CD1c-positive myeloid dendritic cell (primary cell): ENCODE data around the gene GTF2A2.
"Not testable (repeated sequence)": the region's sequence is repeated elsewhere in the genome, so short reads cannot be mapped to it uniquely, and the experiment has no call there.

Experiments
- DNase-seq: peaks from one replicate; pipeline ENCODE4 v3.0.0-alpha.2; 2016; ENCODE audit errors: extremely low spot score

Gene GTF2A2

DNA sequence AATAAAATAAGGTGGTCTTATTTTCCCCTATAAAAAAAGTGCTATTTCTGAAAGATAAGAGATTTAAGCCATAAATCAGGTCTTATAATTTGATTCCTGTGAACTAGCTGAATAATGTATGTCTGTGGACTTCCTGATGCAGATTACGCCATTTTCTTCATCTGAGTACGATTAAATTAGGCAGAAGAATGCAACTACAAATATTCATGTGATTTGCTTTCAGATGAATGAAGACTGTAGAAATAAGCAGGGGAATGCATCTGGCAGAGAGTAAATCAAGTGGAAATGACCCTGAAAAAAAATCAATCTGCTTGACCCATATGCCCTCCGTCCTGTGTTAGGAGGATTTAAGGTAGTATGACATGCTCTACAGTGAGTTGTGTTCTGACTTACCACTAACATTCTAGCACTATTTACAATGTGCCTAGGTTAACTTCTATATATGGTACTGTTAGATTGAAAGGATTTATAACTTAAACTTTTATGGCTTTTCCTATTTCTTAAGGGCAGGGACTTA lies 17.1 kb upstream of the GTF2A2 start:
- DNase-seq = no peak

DNA sequence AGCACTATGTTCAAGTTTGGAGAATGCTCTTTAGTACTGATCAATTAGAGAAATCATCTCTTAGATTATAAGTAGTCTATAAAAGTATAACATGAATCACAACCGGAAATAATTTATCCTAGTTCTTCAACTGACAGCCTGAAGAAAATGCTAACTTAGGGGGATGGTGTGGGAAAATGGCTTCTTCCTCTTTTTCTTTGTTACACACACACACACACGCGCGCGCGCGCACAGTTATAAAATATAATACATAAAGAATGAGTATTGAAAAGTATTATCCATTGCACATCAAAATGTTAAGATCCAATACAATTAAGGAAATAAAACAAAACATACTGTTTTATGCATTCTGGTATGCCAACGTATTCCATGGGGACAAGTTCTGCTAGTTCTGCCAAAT lies 11.2 kb upstream of the GTF2A2 start:
- DNase-seq = no peak

DNA sequence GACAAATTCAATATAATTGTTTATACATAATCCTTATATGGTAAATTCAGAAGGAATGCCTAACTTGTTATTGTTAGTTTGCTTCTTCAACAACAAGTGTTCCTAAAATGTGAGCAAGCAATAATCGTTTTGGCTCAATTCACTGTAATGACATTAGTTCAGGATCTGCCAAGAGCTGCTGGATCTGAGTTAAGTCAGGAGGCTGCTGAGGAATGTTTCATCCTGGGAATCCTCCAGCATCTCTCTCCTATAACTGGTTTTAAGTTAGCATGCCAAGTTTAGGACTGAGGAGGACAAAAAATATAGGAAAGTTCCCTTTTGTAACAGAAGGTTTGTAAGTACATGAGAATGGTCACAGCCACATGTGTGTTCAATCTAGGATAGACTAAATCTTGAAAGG lies 4.9 kb upstream of the GTF2A2 start:
- DNase-seq = no peak

DNA sequence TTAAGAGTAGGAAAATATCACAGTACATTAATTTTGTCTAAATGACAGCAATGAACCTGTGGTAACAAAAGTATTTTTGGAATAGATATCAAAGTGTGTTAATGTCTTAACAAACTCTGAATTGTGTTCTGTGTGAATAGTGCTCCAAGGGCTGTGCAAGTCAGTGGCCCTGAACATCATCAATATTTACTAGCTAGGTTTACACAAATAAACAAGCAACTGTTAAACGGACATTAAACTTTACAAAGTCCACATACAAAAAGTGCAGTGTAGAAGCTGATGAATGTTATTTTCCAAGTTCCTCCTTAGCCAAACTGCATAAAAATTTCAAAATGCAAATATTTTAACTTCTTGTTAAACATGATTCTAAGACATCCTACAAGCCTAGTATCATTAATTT lies 2.1 kb upstream of the GTF2A2 start:
- DNase-seq = no peak

DNA sequence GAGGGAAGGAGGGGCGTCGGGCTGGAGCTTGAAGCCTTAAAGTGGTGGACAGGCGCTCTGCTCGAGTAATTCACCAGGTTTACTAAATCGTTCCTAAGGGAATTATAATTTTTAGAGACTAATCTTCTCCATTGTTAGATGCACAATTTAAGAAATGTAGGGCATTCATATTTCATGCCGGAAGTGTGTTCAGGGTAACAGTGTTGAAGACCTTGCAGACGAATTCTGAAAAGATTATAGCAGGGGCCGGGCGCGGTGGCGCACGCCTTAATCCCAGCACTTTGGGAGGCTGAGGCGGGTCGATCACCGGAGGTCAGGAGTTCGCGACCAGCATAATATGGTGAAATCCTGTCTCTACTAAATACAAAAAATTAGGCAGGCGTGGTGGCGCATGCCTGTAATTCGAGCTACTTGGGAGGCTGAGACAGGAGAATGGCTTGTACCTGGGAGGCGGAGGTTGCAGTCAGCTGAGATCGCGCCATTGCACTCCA lies 365 bp upstream of the GTF2A2 start:
- no peak for DNase-seq

DNA sequence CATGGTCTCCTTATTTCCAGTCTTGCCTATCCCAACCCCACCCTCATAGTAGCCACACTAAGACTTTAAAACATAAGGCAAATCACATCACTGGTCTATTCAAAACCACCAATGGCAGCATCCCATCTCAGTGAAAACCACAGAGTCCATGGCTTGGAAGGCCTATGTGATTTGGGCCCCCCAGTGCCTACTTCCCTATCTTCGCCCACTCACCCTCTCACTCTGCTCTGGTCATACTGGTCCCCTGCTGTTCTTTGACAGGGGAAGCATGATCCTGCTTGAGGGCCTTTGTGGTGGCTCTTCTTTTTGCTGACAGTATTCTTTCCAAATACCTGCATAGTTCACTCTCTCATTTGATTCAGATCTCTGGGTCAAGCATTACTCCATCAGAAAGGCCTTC lies 3.3 kb downstream of the GTF2A2 start:
- DNase-seq = peak; percentile 87

DNA sequence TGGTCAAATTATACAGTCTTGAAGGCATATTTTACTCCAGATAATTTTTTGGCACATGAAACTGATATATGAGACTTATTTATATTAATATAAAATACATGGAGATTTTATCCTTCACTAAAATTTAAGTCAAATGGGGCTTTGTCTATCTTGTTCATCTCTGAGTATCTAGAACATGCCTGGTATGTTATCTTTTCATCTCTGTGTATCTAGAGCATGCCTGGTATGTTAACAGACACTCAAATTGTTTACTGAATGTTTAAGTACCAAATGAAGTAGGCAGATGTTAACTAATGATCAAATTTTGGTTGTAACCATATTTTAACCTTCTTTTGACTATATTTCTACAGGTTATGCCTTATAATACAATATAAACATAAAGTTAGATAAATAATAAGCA lies 7.7 kb downstream of the GTF2A2 start:
- DNase-seq = no peak

DNA sequence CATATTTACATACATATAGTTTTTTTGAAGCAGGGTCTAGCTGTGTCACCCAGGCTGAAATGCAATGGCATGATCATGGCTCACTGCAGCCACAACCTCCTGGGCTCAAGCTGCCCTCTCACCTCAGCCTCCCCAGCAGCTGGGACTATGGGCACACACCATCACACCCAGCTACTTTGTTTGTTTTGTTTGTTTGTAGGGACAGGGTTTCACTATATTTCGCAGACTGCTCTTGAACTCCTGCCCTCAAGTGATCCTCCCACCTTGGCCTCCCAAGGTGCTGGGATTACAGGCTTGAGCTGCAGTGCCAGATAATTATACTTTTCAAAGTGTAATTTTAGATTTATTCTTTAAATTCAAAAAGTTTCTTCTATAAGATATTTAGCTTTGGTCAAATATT lies 10.2 kb downstream of the GTF2A2 start:
- no peak for DNase-seq

DNA sequence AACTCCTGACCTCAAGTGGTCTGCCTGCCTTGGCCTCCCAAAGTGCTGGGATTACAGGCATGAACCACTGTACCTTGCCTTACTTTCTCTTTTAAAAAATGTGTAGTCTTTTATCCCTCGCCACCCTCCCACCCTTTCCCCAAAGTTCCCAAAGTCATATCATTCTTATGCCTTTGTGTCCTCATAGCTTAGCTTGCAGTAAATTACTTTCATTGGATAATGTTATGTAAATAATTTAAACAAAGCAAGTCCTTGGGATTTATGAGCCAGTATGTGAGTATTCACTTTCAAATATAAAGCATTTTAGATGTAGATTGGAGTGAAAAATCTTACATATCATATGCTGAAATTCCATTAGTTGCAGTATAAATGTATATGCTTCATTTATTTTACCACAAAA lies 11.0 kb downstream of the GTF2A2 start:
- no peak for DNase-seq

DNA sequence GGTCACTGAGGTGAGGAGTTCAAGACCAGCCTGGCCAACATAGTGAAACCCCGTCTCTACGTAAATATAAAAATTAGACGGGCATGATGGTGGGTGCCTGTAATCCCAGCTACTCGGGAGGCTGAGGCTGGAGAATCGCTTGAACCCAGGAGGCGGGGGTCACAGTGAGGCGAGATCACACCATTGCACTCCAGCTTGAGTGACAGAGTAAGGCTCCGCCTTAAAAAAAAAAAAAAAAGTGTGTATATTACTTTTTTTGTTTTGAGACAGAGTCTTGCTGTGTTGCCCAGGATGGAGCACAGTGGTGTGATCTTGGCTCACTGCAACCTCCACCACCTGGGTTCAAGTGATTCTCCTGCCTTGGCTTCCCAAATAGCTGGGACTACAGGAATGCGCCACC lies 11.5 kb downstream of the GTF2A2 start:
- not testable (repeated sequence) for DNase-seq

DNA sequence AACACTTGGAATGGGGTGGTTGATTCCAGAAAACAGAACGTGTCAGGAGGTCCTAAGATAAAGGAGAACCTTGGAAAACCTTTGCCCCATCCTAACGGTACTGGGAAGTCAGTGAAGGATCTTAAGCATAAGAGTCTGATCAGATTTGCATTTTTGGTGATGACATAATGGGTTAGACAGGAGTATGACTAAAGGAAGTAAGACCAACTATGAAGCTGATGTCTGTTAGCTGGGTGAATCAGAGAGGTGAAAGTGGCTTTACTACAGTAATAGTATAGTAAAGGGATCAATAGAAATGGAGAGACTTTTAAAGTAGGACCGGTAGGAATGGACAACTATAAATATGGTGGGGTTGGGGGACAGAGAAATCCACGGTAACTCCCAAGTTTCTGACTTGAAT lies 12.6 kb downstream of the GTF2A2 start:
- DNase-seq = no peak

DNA sequence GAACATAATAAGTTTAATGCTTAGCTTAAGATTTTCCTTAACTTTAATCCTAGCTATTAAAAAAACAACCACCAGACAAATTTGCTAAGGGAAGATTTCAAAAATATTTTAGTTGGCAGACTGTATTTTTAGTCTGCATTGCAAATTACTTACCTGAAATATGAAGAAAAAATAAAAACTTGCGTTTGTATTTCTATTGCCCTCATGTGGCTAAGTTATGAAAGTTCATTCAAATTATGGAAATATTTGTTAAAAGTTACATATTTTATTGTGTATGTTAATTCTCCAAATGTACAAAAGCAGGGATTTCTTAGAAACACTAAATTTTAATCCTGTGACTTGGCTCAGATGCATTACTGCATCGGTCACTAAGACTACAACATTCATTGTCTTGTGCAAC lies 15.0 kb downstream of the GTF2A2 start:
- no peak for DNase-seq

DNA sequence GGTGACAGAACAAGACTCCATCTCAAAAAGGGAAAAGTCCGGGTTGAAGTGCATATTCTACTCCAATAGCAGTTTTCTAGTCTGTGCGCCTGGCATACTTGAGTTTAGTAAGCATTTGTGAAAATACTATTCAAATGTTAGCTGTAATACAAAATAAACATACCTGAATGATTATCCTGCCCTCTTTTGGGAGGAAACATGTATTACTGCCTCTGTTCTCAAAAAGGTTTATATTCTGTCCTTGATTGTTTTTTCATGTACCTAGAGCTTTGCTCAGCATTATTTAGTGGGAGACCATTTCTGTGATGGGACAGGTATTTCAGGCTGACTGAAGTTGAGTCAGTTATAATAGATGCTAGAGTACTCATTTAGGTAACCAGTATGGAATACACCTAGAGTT lies 19.8 kb downstream of the GTF2A2 start:
- DNase-seq = not testable (repeated sequence)

DNA sequence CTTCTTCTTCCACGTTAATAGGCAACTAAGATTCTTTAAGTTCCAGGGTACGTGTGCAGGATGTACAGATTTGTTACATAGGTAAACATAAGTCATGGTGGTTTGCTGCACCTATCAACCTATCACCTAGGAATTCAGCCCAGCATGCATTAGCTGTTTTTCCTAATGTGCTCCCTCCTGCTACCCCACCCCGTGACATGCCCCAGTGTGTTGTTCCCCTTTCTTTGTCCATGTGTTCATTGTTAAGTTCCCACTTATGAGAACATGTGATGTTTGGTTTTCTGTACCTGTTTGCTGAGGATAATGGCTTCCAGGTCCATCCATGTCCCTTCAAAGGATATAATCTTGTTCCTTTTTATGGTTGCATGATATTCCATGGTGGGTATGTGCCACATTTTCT lies 21.1 kb downstream of the GTF2A2 start:
- DNase-seq = no peak

DNA sequence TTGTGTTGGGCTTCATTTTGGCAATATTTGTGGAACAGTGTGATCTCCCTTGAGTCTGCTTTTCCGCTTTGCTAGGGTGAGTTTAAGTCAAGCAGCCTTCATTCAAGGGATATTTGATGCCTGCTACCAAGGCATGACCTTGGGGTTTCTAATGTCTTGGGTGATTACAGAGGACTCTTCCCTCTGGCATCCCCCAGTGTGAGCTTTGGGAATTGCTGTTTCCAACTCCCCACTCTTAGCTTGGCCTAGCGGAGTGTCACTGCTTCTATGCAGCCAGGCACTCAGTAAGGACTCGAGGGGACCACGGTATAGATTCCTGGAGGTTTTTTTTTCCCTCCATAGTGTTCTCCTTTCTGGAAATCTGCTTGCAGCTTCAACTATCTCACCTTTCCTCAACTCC lies 24.6 kb downstream of the GTF2A2 start:
- no peak for DNase-seq

DNA sequence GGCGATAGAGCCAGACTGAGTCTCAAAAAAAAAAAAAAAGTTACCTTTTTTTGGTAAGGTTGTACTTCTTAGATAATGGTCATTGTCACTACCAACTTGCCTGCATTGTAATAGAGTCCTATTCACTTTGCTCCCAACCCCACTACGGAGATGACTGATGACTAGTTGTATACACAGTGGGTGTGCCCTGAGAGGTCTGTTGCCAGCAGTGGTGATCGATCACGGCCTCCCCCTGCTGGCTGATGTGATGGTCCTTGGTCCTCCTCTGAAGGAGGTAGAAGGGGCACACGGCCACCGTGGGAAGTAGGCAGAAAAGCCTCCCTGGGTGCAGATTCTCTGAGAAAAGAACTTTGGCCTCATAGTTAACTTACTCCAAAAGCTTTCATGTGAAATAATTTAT lies 35.0 kb downstream of the GTF2A2 start:
- DNase-seq = peak; percentile 19

DNA sequence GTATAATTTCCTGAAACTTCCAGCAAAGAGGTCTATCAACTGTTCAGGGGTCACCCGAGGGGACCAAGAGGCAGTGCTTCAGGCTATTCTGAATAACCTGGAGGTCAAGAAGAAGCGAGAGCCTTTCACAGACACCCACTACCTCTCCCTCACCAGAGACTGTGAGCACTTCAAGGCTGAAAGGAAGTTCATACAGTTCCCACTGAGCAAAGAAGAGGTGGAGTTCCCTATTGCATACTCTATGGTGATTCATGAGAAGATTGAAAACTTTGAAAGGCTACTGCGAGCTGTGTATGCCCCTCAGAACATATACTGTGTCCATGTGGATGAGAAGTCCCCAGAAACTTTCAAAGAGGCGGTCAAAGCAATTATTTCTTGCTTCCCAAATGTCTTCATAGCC lies 38.9 kb downstream of the GTF2A2 start:
- peak; percentile 53 for DNase-seq

DNA sequence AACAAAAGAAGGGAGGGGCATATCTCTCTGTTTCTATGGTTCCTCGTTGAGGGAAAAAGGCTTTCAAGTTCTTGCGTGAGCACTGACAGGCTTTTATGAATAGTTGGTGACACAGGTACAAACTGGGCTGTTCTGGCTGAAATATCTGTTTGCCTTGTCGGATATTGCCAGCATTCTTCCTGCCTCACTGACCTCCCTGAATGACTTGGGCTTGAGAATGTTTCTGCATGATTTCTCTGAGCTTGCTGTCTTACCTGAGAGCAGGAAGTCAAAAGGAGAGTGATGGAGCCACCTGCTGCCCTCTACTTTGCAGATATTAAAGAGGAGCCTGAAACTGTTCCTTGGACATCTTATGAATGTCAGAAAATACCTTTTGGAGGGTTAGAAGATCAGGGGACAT lies 40.9 kb downstream of the GTF2A2 start:
- DNase-seq = no peak

DNA sequence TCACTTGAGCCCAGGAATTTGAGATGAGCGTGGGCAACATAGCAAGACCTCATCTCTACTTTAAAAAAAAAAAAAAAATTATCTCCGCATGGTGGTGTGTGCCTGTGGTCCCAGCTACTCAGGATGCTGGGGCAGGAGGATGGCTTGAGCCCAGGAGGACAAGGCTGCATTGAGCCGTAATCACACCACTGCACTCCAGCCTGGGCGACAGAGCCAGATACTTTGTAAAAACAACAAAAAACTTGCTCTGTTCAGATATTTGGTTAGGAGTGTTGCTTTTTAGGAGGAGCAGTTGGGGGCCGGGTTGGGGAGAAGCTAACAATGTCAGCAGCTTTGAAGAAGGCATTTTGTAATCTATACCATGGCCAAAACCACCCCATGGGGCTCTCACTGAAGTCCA lies 41.7 kb downstream of the GTF2A2 start:
- DNase-seq = no peak

DNA sequence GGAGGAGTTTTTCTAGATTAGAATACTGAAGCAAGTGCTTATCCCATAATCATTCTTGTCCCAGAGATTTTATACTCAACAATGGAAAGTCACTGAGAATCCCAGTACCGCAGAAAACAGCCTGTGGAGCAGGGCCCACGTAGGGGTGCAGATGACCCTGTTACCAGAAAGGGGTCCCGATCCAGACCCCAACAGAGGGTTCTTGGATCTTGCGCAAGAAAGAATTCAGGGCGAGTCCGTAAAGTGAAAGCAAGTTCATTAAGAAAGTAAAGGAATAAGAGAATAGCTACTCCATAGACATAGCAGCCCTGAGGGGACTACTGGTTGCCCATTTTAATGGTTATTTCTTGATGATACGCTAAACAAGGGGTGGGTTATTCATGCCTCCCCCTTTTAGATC lies 43.2 kb downstream of the GTF2A2 start:
- no peak for DNase-seq

DNA sequence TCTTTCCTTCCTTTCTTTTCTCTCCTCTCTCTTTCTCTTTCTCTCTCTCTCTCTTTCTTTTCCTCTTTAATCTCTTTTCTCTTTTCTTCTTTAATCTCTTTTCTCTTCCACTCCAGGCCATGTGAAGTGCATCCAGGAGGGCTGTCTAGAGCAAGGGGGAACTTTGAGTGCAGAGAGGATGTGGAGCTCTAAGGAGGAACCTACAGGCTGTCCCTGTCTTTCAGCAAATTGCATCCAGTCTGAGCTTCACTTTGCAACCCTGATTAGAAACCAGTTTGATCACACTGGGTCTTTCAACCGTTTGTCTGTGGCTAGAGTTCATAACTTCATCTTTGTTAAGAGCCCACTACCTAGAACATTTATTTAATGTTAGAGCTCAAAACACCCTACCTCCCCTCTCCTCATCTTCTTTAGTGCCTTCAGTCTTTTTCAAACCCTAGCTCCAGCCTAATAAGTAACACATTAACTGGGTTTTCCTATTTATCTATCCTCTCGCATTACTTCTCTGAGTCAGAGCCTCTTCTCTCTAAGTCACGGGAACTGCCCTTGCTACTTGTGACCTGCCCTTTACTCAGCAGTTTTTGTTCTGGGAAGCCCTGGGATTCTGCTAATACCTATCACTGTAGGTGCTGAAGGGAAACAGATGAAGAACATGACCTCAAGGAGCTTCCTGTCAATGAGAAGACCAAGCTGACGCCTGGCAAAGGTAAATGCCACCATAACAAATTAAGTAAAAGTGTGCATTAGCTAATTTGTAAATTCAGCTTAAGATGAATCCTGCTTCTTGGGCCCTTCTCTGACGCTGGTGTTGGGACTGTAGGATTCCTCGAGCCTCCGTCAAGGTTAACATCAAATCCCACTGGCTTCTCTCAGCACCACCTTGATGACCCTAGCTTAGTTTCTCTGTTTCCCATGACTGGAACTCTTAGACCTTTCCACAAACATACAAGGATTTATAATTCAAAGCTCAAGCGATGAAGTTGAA lies 45.7 kb downstream of the GTF2A2 start, which contains the start of gene GCNT3:
Gene GCNT3 (plus strand): TSS at position 508 of the 985 bp plus-strand sequence. CDS start 6,456 bp downstream, outside the sequence.
- peak; percentile 7 for DNase-seq

DNA sequence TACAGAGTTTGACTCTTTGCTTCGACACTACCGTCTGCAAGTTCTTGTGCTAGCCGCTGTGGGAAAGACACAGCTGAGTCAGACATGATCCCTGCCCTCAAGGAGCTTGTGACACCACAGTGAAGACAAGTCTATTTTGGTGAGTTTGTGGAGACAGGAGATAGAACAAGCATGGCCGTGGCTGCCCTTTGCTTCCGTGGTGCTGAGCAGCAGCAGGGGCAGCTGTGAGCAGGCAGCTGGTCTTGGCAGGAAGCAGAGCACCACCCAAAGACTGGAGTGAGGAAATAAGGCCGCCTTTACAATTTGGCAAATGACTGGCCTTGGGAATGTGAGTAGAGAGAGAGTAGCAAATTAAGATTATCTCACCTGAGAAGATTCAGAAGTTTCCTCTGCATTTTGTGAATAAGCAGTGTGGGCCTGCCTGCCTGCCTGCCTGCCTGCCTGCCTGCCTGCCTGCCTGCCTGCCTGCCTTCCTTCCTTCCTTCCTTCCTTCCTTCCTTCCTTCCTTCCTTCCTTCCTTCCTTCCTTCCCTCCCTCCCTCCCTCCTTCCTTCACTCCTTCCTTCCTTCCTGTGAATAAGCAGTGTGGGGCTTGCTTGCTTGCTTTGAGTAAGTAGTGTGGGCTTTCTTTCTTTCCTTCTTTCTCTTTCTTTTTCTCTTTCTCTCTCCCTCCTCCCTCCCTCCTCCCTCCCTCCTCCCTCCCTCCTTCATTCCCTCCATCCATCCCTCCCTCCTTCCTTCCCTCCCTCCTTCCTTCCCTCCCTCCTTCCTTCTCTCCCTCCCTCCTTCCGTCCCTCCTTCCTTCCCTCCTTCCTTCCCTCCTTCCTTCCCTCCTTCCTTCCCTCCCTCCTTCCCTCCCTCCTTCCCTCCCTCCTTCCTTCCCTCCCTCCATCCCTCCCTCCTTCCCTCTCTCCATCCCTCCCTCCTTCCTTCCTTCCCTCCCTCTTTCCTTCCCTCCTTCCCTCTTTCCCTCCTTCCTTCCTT lies 47.3 kb downstream of the GTF2A2 start:
- no peak for DNase-seq
